GM15510 (cell line): Measurements from ENCODE around the gene C19orf73.

ENCODE experiments used
- POLR2A ChIP-seq: IDR thresholded peaks from 3 replicates; pipeline ENCODE4 v1.6.1; 2011; ENCODE audit warnings: borderline replicate concordance; ENCODE audit not compliant: insufficient read length; ENCODE audit errors: extremely low read depth

C19orf73 gene

DNA sequence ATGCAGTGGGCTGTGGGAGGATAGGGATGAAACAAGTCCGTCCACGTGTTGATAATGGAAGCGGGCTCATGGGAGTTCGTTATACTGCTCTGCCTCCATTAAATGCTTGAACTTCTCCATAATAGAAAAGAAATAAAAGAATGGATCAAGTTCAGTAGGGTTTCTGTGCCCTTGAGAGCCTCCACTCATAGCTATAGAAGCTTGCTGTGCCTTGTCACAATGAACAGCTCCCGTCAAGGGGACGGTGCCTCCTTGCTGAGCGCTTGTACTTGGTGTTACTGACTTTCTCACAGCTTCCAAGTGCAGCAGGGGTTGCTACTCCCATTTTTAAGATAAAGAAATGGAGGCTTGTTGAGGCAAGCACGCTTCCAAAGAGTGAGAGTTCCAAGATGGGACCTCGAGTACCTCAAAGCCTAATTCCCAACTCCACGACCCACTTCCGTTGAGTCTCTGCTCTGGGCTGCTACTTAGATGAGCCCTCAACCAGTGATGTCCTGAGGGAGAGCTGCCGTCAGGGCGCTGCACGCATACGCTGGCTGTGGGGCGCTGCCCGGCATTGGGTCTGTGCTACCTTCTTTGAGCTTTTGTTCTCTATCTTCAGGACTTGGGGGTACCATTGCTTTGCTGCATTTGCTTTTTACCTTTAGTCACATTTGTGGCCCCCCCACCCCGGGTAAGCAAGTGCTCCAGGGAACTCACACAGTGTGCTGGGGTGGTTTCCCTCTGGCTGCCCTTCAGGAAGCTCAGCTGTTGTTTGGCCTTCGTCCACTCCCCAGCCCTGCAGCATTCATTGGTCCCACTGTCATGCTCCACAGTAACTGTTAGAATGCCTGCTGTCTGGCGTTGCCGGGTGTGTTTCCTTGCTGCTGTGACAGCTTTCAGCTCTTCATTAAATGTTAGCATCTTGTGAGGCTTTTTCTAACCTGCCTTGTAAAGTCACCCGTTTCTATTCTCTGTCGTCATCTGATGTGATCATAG is 24.1 kb downstream of the C19orf73 start:
- TF ChIP-seq POLR2A: no peak

DNA sequence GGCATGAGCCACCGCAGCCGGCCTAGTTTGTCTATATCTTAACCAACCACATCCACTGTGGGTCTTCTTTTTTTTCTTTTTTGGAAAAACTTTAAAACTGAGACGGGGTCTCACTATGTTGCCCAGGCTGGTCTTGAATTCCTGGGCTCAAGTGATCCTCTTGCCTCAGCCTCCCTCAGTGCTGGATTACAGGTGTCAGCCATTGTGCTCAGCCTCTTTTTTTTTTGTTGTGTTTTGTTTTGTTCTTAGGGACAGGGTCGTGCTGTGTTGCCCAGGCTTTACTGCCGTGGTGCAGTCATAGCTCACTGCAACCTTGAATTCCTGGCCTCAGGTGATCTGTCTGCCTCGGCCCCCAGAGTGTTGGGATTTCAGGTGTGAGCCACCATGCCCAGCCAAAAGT is 26.3 kb downstream of the C19orf73 start:
- no peak for TF ChIP-seq POLR2A

DNA sequence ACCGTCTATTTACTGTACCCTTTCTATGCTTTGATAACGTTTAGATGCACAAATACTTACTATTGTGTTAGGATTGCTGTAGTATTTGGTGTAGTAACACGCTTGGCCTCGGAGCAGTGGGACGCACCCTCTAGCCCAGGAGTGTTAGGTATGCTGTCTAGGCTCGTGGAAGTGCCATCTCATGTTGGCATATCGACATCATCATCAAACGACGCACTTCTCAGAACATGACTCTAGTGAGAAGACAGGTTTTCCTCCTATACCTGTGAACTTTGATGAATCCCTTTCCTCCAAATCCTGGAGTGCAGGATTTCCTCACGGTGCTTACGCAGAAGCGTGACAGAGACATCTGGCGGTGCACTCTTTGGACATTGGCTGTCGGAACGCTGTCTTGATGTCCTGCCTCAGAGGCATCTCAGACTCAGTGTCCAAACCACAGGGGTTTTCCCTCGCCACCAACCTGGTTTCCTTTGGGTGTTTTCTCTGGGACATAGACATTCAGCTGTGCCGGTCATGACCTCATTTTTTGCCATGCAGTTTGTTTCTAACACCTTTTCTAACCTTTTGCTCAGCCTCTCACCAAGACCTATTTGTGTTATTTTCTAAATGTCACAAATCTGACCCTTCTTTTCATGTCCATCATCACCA is 27.4 kb downstream of the C19orf73 start:
- no peak for TF ChIP-seq POLR2A

DNA sequence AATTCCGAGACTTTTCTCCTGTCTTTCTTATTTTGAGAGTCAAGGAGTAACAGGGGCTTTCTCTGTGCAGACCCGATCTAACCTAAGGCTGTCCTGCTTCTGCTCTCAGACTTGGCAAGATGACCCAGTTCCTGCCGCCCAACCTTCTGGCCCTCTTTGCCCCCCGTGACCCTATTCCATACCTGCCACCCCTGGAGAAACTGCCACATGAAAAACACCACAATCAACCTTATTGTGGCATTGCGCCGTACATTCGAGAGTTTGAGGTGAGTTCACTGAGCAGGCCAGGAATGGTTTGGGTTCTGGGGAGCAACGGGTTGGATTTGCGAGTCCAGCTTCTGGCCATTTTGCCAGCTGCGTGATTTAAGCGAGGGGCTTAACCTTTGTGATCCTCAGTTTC is 32.6 kb downstream of the C19orf73 start:
- TF ChIP-seq POLR2A: no peak

DNA sequence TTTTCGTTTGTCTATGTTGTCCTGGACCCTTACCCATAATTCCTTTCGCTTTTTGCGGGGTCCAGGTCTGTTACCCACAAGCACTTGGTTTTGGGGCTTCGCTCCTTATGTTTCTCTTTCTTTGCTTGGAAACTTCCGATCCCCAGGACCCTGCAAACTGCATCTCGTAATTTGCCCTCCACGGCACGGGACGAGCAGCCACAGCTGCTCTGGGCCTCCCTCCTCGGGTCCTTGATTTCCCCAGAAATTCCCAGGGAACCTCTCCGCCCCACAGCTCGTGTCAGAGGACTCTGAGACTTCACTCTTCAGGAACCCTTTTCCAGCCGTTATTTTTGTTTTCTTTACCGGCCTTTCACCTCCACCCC is 33.1 kb downstream of the C19orf73 start:
- TF ChIP-seq POLR2A: no peak

DNA sequence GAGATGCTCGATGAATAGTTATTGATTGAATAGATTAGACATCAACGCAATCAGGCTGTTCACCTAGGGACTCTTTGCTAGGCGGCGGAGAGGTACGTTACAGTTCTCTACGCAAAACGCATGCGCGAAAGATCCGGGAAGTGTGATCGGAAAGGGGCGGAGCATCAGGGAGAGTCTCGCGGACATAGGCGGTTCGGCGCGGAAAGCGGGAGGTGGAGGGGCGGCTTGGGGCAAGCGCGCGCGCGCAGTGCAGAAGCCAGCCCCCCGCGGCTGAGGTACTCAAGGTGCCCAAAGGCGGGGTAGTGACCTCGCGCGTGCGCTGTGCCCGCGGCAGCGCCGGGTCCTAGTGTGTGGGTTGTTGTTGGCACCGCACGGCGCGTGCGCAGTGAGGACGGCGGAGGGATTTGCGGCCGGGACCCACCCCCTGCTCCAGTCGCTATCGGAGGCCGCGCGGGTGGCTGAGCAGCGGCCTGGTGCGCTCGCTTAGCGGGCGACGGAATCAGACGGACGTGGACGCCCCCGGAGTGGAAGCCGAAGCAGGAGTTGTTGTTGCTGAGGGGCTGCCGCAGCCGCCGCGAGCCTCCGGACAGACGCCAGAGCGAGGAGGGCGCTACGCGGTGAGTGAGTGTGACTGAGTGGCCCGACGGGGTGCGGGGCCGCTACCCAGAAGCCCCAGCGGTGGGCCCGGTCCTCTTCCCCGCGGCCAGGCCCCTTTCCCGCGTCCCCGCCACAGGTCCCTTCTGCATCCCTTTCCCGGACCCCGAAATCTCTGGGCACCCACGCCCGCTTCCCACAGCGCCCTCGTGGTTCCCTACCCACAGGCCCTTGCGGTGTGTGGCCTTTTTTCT is 33.7 kb downstream of the C19orf73 start, which contains the start of gene SNRNP70:
TSS of gene SNRNP70 (plus strand) at position 432 of the 848 bp plus-strand sequence. CDS start 964 bp downstream, outside the sequence.
- TF ChIP-seq POLR2A: peak; percentile 97

DNA sequence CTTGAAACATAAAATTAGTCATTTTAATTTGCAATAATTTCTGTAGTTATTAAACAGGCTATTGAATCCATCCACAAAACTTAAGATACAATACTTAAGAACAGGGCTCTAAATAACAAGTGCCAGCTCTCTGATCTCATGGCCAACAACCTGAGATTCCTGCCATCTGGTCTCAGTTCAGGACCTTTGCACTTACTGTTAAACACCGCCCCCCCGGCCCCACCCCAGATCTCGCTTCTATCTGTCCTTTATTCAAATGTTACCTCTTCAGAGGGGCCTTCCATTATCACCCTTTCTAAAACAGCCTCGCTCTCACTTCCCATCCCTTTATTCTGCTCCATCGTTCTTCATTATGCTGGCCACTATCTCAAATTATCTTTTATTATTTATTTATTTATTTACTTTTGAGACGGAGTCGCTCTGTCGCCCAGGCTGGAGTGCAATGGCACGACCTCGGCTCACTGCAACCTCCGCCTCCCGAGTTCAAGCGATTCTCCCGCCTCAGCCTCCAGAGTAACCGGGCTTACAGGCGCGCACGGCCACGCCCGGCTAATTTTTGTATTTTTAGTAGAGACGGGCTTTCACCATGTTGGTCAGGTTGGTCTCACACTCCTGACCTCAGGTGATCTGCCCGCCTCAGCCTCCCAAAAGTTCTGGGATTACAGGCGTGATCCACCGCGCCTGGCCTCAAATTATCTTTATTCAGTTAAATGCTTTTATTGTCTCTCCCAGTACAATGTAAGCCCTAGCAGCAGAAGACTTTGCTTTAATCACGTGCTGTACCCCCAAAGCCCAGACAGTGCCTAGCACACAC is 34.5 kb downstream of the C19orf73 start:
- TF ChIP-seq POLR2A: no peak

DNA sequence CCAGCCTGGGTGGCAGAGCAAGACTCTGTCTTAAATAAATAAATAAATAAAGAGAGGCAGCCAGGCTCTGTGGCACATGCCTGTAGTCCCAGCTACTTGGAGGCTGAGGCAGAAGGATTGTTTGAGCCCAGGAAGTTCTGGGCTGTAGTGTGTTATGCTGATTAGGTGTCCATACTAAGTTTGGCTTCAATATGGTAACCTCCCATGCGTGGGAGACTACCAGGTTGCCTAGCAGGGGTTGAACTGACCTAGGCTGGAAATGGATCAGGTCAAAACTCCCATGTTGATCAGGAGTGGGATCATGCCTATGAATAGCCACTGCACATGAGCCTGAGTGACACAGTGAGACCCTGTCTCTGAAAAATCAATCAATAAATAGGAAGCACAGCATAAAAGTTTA is 37.7 kb downstream of the C19orf73 start:
- no peak for TF ChIP-seq POLR2A

DNA sequence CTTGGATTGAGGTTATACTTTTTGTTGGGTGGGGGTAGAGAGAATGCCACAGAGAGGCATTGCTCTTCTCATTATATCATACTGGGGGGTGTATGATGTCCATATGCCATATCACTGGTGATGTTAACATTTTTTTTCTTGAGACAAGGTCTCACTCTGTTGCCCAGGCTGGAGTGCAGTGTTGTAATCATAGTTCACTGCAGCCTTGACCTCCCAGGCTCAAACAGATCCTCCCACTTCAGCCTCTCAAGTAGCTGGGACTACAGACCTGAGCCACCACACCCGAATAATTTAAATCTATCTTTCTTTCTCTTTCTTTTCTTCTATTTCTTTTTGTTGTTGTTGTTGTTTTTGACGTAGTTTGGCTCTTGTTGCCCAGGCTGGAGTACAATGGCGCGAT is 38.6 kb downstream of the C19orf73 start:
- TF ChIP-seq POLR2A: no peak

DNA sequence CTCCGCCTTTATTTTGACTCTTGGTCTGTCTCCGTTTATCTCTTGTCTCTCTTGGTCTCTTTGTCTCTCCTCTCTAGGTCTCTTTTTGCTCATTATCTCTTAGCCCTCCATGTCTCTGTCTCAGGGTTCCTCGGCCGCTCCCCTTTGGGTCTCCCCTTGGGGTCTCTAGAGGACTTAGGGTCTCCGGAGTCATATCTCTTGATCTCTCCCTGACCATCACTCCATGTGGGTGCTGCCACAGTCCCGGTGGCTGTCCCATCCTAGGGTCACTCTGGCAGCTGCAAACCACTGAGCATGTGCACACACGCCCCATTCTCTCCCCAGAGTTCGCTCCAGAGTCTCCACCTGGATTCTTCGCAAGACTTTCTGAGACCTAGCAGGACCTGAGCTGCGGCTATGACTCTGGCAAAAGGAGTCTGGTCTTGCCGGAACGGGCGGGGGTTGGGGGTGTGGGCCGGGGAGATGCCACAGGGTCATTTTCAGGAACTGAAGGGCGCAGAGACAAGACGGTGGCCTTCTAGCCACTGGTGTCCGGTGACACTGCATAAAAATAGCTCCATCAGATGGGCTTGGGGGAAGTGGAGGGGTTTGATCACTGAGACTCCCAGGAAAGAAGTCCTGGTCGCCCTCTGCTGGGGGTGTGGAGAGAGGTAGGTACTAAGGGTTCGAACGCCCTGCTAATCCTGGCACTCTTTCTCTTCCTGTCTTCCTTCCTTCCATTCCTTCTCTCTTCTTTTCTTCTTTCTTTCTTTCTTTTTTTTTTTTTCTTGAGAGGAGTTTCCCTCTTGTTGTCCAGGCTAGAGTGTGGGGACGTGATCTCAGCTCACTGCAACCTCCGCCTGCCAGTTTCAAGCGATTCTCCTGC is 45.2 kb downstream of the C19orf73 start:
- TF ChIP-seq POLR2A: no peak

DNA sequence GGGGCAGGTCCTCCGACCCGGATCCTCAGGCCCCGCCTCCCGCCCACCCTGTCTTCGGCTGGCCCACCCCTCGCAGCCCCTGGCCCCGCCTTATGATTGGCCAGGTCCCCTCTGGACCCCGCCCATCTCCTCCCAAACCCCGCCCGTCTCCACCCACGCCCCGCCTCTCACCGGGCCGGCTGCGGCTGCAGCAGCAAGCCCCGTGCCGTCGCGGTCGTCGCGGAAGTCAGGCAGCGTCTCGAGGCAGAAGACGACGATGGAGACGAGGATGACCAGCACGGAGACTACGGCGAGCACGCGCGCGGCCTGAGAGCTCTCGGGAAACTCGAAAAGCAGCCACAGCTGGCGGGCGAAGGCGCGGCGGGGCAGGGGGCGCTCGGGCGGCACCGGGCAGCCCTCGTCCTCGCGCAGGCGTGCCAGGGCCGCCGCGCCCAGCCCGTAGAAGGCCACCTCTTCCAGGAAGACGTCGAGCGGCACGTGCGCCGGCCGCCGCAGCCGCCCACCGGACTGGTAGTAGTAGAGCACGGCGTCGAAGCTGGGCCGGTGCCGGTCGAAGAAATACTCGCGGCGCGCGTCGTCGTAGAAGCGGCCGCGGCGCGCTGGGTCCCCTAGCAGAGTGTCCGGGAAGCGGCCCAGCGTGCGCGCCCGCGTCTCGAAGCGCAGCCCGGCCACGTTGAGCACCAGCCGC is 46.9 kb downstream of the C19orf73 start:
- TF ChIP-seq POLR2A: no peak

DNA sequence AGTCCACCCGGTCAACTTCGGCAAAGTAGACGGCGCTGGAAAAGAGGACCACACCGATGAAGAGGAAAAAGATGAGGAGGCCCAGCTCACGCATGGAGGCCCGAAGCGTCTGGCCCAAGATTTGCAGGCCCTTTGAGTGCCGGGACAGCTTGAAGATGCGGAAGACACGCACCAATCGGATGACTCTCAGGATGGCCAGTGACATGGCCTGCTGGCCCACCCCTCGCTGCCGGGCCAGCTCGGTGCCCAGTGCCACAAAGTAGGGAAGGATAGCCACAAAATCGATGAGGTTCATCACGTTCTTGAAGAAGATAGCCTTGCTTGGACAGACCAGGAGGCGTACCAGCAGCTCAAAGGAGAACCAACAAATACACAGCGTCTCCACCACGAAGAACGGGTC is 48.5 kb downstream of the C19orf73 start:
- no peak for TF ChIP-seq POLR2A

DNA sequence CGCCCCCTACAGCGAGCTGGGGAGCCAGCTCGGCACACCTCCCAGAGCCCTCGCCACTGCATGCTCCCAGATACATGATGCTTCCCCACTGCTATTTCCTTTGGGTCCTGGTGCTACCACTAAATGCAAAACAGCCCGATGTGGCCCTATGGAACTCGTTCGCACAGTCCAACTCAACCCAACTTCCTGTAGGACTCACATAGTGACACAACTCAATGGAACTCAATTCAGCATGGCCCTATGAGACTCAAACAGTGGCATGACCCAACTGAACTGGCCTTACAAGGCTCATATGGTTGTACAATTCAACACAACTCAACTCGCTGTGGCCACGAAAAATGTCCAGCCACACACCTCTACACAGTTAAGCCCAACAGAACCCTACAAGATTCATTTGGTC is 49.9 kb downstream of the C19orf73 start:
- no peak for TF ChIP-seq POLR2A
